Coronary artery (tissue), 2 donors: ENCODE measurements around the gene PPP1R13L.
A peak's percentile ranks its signal among the peaks of the same experiment; 100 is the strongest.
"Not testable (repeated sequence)": the region's sequence is repeated elsewhere in the genome, so short reads cannot be mapped to it uniquely, and the experiment has no call there.

Source experiments
- DNase-seq: peaks from one replicate; pipeline ENCODE4 v3.0.0-alpha.2; 2017; ENCODE audit warnings: low spot score
- H3K27ac ChIP-seq, 2 donors: fragments of 200-600 bp; sonication (generic); one replicate each; pipeline ENCODE4 v1.5.1; 2016 to 2019
- H3K4me3 ChIP-seq: fragments of 200-600 bp; sonication (generic); 2 replicates; pipeline ENCODE4 v1.5.1; 2016; ENCODE audit warnings: mild to moderate bottlenecking, moderate library complexity
- CTCF ChIP-seq: fragments of 200-600 bp; sonication (generic); IDR thresholded peaks from one replicate; pipeline ENCODE4 v1.5.1; 2019; ENCODE audit warnings: antibody characterized with exemption

PPP1R13L gene

GRCh38 chr19:45442408-45442777 lies 37.5 kb upstream of the PPP1R13L start:
- no peak overlapping the region for H3K4me3 ChIP-seq
- TF ChIP-seq CTCF = no peak
- H3K27ac ChIP-seq = peak overlapping the region; percentile 93 to 97
- DNase-seq = no peak

- no peak for DNase-seq
- H3K27ac ChIP-seq = peak overlapping the region; percentile 96 to 99
- TF ChIP-seq CTCF = no peak
- H3K4me3 ChIP-seq = no peak overlapping the region
Observed at GRCh38 chr19:45440873-45441654, 36.2 kb upstream of the PPP1R13L start.

GRCh38 chr19:45440259-45440638 lies 35.4 kb upstream of the PPP1R13L start:
- Histone ChIP-seq H3K4me3 (peak overlapping the region; percentile 89), H3K27ac (peak overlapping the region; percentile 96 to 99)
- DNase-seq = no peak
- TF ChIP-seq CTCF = no peak

GRCh38 chr19:45439569-45440258 lies 34.8 kb upstream of the PPP1R13L start:
- Histone ChIP-seq H3K27ac (peak overlapping the region; percentile 96 to 99), H3K4me3 (peak overlapping the region; percentile 89)
- TF ChIP-seq CTCF = peak; percentile 99
- peak; percentile 91 for DNase-seq

GRCh38 chr19:45439190-45439568 lies 34.3 kb upstream of the PPP1R13L start:
- peak overlapping the region; percentile 89 for H3K4me3 ChIP-seq
- TF ChIP-seq CTCF = no peak
- no peak for DNase-seq
- peak overlapping the region; percentile 96 to 99 for H3K27ac ChIP-seq

GRCh38 chr19:45437328-45437727 lies 32.5 kb upstream of the PPP1R13L start:
- Histone ChIP-seq H3K27ac (no peak overlapping the region), H3K4me3 (no peak overlapping the region)
- TF ChIP-seq CTCF = no peak
- no peak for DNase-seq

- not testable (repeated sequence) for DNase-seq, H3K27ac ChIP-seq, H3K4me3 ChIP-seq
Observed at GRCh38 chr19:45432543-45432942, 27.7 kb upstream of the PPP1R13L start.

- not testable (repeated sequence) for H3K27ac ChIP-seq, DNase-seq, H3K4me3 ChIP-seq
Observed at GRCh38 chr19:45431008-45431407, 26.1 kb upstream of the PPP1R13L start.

GRCh38 chr19:45429896-45430295 lies 25.0 kb upstream of the PPP1R13L start:
- not testable (repeated sequence) for DNase-seq, H3K4me3 ChIP-seq
- peak overlapping the region; percentile 87 to 96 for H3K27ac ChIP-seq
